HCT116 (cell line): ENCODE data around the gene CNPY3. TPM values are rescaled to one million over a fixed set of nuclear protein-coding genes. Genes with fewer than 3 reads are reported as not detected.

Experiments
- ATAC-seq: fragments of 200-7000 bp; cut with Tn5 transposase; 2 replicates; pipeline ENCODE4 v1.9.1; 2020; ENCODE audit warnings: mild to moderate bottlenecking, moderate library complexity
- BruUV-seq: library from RNA; stranded (reverse); fragments of 400-500 nt; replicated peaks from 2 replicates; lab custom pipeline; 2021; lab: Mats Ljungman, UMichigan
- CTCF ChIA-PET: fragments of 300-600 bp; sonication (Branson Sonifier 250); formaldehyde crosslinking; loops from one replicate; lab custom pipeline; 2021; ENCODE audit warnings: antibody characterized with exemption; lab: Charles Lee
- POLR2A ChIA-PET: fragments of 300-600, 350-600 bp; sonication (Branson Sonifier 250); formaldehyde crosslinking; loops from one replicate; lab custom pipeline; 2021; ENCODE audit warnings: antibody characterized with exemption; lab: Charles Lee
- RAD21 ChIA-PET, 2 experiments: fragments of 300-600 bp; sonication (Branson Sonifier 250); formaldehyde crosslinking; loops; one replicate each; lab custom pipeline; 2023; ENCODE audit warnings: low total read pairs in 2 of 2; ENCODE audit not compliant: uncharacterized antibody in 2 of 2, unreplicated experiment in 2 of 2, low non-redundant PET in 1 of 2; lab: Charles Lee
- DNase-seq: peaks from one replicate; pipeline ENCODE4 v3.0.0-alpha.2; 2010; ENCODE audit warnings: low read depth, low spot score
- H2AFZ ChIP-seq: fragments of 200-600 bp; shearing (Covaris generic), sonication (generic); 2 replicates; pipeline ENCODE4 v1.6.1; 2017; ENCODE audit warnings: low read depth, mixed run types, mixed read lengths, antibody characterized with exemption, low read length; ENCODE audit not compliant: poor library complexity, severe bottlenecking
- H3K27ac ChIP-seq: 2 replicates; pipeline ENCODE4 v1.5.1; 2012; ENCODE audit warnings: low read depth, low read length
- H3K27me3 ChIP-seq: fragments of 200-600 bp; sonication (generic); 2 replicates; pipeline ENCODE4 v1.6.1; 2016; ENCODE audit warnings: mixed run types, low read length, mixed read lengths; ENCODE audit not compliant: insufficient read depth
- H3K36me3 ChIP-seq, 2 experiments: fragments of 200-500 bp in 1 of 2; fragments of 200-600 bp in 1 of 2; sonication (Bioruptor generic) in 1 of 2; sonication (generic) in 1 of 2; 2 replicates each; pipeline versions ENCODE4 v1.5.1 to v1.6.1; 2014 to 2016; ENCODE audit warnings: low read length in 2 of 2, inconsistent platforms in 1 of 2, mixed read lengths in 1 of 2, mixed run types in 1 of 2; ENCODE audit not compliant: insufficient read depth in 2 of 2, control insufficient read depth in 1 of 2
- H3K4me1 ChIP-seq, 2 experiments: fragments of 200-600 bp in 1 of 2; sonication (generic) in 1 of 2; 2 replicates each; pipeline versions ENCODE4 v1.5.1 to v1.6.1; 2012 to 2017; ENCODE audit warnings: low read length in 2 of 2, inconsistent platforms in 1 of 2, mild to moderate bottlenecking in 1 of 2, mixed read lengths in 1 of 2, mixed run types in 1 of 2, moderate library complexity in 1 of 2; ENCODE audit not compliant: insufficient read depth in 2 of 2, control insufficient read depth in 1 of 2
- H3K4me2 ChIP-seq: fragments of 200-600 bp; sonication (generic); 2 replicates; pipeline ENCODE4 v1.6.1; 2017; ENCODE audit warnings: mixed run types, low read length, mixed read lengths
- H3K4me3 ChIP-seq, 2 experiments: fragments of 200-600 bp in 1 of 2; sonication (generic) in 1 of 2; replicated peaks in 1 of 2; 2 replicates each; pipeline ENCODE4 v1.5.1; 2011 to 2016; ENCODE audit warnings: low read length in 2 of 2, control low read depth in 1 of 2, low read depth in 1 of 2, mild to moderate bottlenecking in 1 of 2, mixed read lengths in 1 of 2, mixed run types in 1 of 2
- H3K79me2 ChIP-seq: fragments of 200-600 bp; sonication (generic); 2 replicates; pipeline ENCODE4 v1.6.1; 2017; ENCODE audit warnings: mild to moderate bottlenecking, mixed run types, low read length, moderate library complexity, mixed read lengths; ENCODE audit not compliant: insufficient read depth
- H3K9ac ChIP-seq: fragments of 200-600 bp; sonication (generic); 2 replicates; pipeline ENCODE4 v1.6.1; 2016; ENCODE audit warnings: low read length, mixed read lengths
- H3K9me2 ChIP-seq: fragments of 200-600 bp; sonication (generic), shearing (Covaris generic); 2 replicates; pipeline ENCODE4 v1.6.1; 2017; ENCODE audit warnings: mixed run types, mild to moderate bottlenecking, moderate library complexity; ENCODE audit not compliant: insufficient read depth
- H3K9me3 ChIP-seq, 2 experiments: fragments of 200-500 bp in 1 of 2; fragments of 200-600 bp in 1 of 2; sonication (Bioruptor generic) in 1 of 2; sonication (generic) in 1 of 2; 2 replicates each; pipeline ENCODE4 v1.6.1; 2014 to 2017; ENCODE audit warnings: low read length in 2 of 2, mixed read lengths in 2 of 2, inconsistent platforms in 1 of 2, low read depth in 1 of 2, mild to moderate bottlenecking in 1 of 2, mixed run types in 1 of 2, moderate library complexity in 1 of 2; ENCODE audit not compliant: control insufficient read depth in 1 of 2, insufficient read depth in 1 of 2
- H4K20me1 ChIP-seq: fragments of 200-600 bp; sonication (generic), shearing (Covaris generic); 2 replicates; pipeline ENCODE4 v1.6.1; 2017; ENCODE audit warnings: mixed run types, mild to moderate bottlenecking, moderate library complexity; ENCODE audit not compliant: insufficient read depth
- ATF3 ChIP-seq: IDR thresholded peaks from 2 replicates; pipeline ENCODE4 v1.6.1; 2012
- CBX3 ChIP-seq: IDR thresholded peaks from 2 replicates; pipeline ENCODE4 v1.6.1; 2012; ENCODE audit warnings: low read depth
- CTCF ChIP-seq, 3 experiments: fragments of 200-600 bp in 1 of 3; sonication (generic) in 1 of 3; IDR thresholded peaks in 2 of 3; conservative IDR thresholded peaks in 1 of 3; 2 replicates each; pipeline ENCODE4 v1.5.1; 2012 to 2017; ENCODE audit warnings: low read depth in 2 of 3, low read length in 2 of 3, antibody characterized with exemption in 1 of 3, borderline replicate concordance in 1 of 3, control low read depth in 1 of 3, mild to moderate bottlenecking in 1 of 3, mixed read lengths in 1 of 3, mixed run types in 1 of 3, moderate library complexity in 1 of 3; ENCODE audit not compliant: insufficient read depth in 1 of 3
- ELF1 ChIP-seq: IDR thresholded peaks from 2 replicates; pipeline ENCODE4 v1.6.1; 2012; ENCODE audit warnings: low read depth, borderline replicate concordance
- EZH2phosphoT487 ChIP-seq: fragments of 200-600 bp; IDR thresholded peaks from 2 replicates; pipeline ENCODE4 v1.6.1; 2018; ENCODE audit warnings: antibody characterized with exemption, borderline replicate concordance
- MAX ChIP-seq: IDR thresholded peaks from 2 replicates; pipeline ENCODE4 v1.6.1; 2012
- RAD21 ChIP-seq: IDR thresholded peaks from 2 replicates; pipeline ENCODE4 v1.6.1; 2012; ENCODE audit warnings: low read depth, mild to moderate bottlenecking
- SP1 ChIP-seq: IDR thresholded peaks from 2 replicates; pipeline ENCODE4 v1.6.1; 2012; ENCODE audit warnings: low read depth
- YY1 ChIP-seq: IDR thresholded peaks from 2 replicates; pipeline ENCODE4 v1.6.1; 2011; ENCODE audit warnings: low read length, low read depth, moderate library complexity, mild to moderate bottlenecking; ENCODE audit not compliant: insufficient replicate concordance; ENCODE audit errors: extremely low read depth
- ZBTB33 ChIP-seq: IDR thresholded peaks from 2 replicates; pipeline ENCODE4 v1.6.1; 2011; ENCODE audit warnings: mild to moderate bottlenecking, low read length, moderate library complexity; ENCODE audit not compliant: insufficient replicate concordance; ENCODE audit errors: extremely low read depth
- intact Hi-C: fragments of 100-400 bp; cut with micrococcal nuclease; formaldehyde crosslinking; loops from 2 replicates; pipeline ENCODE4 v1.10.0; 2022
- total RNA-seq: library from RNA; stranded (reverse); gene quantifications from one replicate; pipeline ENCODE4 v1.2.1, GENCODE V29; 2021; ENCODE audit not compliant: unreplicated experiment

The CNPY3 gene
- total RNA-seq, 1 experiment from 2014 or later, result 49.1 TPM

- ChIA-PET CTCF (no interaction called here), POLR2A (interaction anchor here (0.5 to 1.1 kb wide), 2 partner anchors 13 to 541 kb away, joined by 3 read pairs; partner anchors contain the start of gene CNPY3), RAD21 (no interaction called here)
- H3K36me3 ChIP-seq, result no peaks in the 10 kb centered on the region
- H4K20me1 ChIP-seq, result no peaks in the 10 kb centered on the region
- no peaks in the 10 kb centered on the region; a peak in 1 of 4 replicates for H3K4me1 ChIP-seq
- H3K4me2 ChIP-seq, result no peak overlapping the region
- no peaks in the 10 kb centered on the region for H3K27me3 ChIP-seq
- no peak overlapping the region for H3K9ac ChIP-seq
- H3K79me2 ChIP-seq, result no peaks in the 10 kb centered on the region
- DNase-seq, result no peak
- H2AFZ ChIP-seq, result no peak overlapping the region
- no peak overlapping the region for H3K27ac ChIP-seq
- no peak overlapping the region for H3K4me3 ChIP-seq
- H3K9me2 ChIP-seq, result no peaks in the 10 kb centered on the region
- no TSS peak for BruUV-seq
- intact Hi-C loops, result no loop called here
- TF ChIP-seq CTCF (IDR thresholded peaks at IDR 0.05 in 2 of 3, conservative IDR thresholded peaks at IDR 0.05 in 1 of 3; ENCODE audit: borderline replicate concordance in 1 of 3, insufficient read depth in 1 of 3, low read depth in 2 of 3, low read length in 2 of 3) (no peak), SP1 (no peak), YY1 (no peak), CBX3 (no peak), EZH2phosphoT487 (no peak), ATF3 (no peak), ZBTB33 (no peak), RAD21 (no peak), ELF1 (no peak), MAX (no peak)
- no peak for ATAC-seq
- no peaks in the 10 kb centered on the region for H3K9me3 ChIP-seq
These were observed 13.0 kb upstream of the CNPY3 start for GRCh38 chr6:42916288-42916687.
